Neural progenitor cell (in vitro differentiated cells): ENCODE measurements around the gene GIMD1. TPM values are rescaled to one million over a fixed set of nuclear protein-coding genes. Genes with fewer than 3 reads are reported as not detected.

Source experiments
- DNase-seq: peaks from one replicate; pipeline ENCODE4 v3.0.0-alpha.2; 2016; ENCODE audit warnings: low spot score
- H2AFZ ChIP-seq: fragments of 200-600 bp; sonication (generic); replicated peaks from 2 replicates; pipeline ENCODE4 v1.6.1; 2016; ENCODE audit warnings: antibody characterized with exemption
- H3F3A ChIP-seq: fragments of 200-600 bp; sonication (generic); 2 replicates; pipeline ENCODE4 v1.6.1; 2016; ENCODE audit warnings: antibody characterized with exemption, low read depth
- H3K27ac ChIP-seq: fragments of 200-600 bp; sonication (generic); 2 replicates; pipeline ENCODE4 v1.5.1; 2016; ENCODE audit warnings: mild to moderate bottlenecking
- H3K27me3 ChIP-seq: fragments of 200-600 bp; sonication (generic); 2 replicates; pipeline ENCODE4 v1.6.1; 2016; ENCODE audit warnings: mild to moderate bottlenecking, moderate library complexity
- H3K36me3 ChIP-seq: fragments of 200-600 bp; sonication (generic); 2 replicates; pipeline ENCODE4 v1.5.1; 2016
- H3K4me1 ChIP-seq: fragments of 200-600 bp; sonication (generic); 2 replicates; pipeline ENCODE4 v1.6.1; 2016; ENCODE audit warnings: mixed run types
- H3K4me2 ChIP-seq: fragments of 200-600 bp; sonication (generic); 2 replicates; pipeline ENCODE4 v1.6.1; 2016
- H3K4me3 ChIP-seq: fragments of 200-600 bp; sonication (generic); 2 replicates; pipeline ENCODE4 v1.5.1; 2016
- H3K79me2 ChIP-seq: fragments of 200-600 bp; sonication (generic); 2 replicates; pipeline ENCODE4 v1.6.1; 2016; ENCODE audit warnings: low read depth
- H3K9ac ChIP-seq: fragments of 200-600 bp; sonication (generic); 2 replicates; pipeline ENCODE4 v1.6.1; 2016
- H3K9me3 ChIP-seq: fragments of 200-600 bp; sonication (generic); 2 replicates; pipeline ENCODE4 v1.5.1; 2016; ENCODE audit warnings: low read depth
- H4K20me1 ChIP-seq: fragments of 200-600 bp; sonication (generic); 2 replicates; pipeline ENCODE4 v1.6.1; 2016; ENCODE audit warnings: low read depth
- H3K27ac Mint-ChIP-seq: 3 replicates; pipeline ENCODE4 v1.8.0; 2021; ENCODE audit warnings: mixed read lengths
- H3K27me3 Mint-ChIP-seq: 2 replicates; pipeline ENCODE4 v1.8.0; 2022; ENCODE audit warnings: low read depth, mild to moderate bottlenecking, inconsistent platforms, moderate library complexity, mixed read lengths; ENCODE audit not compliant: insufficient read depth
- H3K36me3 Mint-ChIP-seq: 3 replicates; pipeline ENCODE4 v1.8.0; 2021; ENCODE audit warnings: mixed read lengths
- H3K4me1 Mint-ChIP-seq: 3 replicates; pipeline ENCODE4 v1.8.0; 2021; ENCODE audit warnings: mixed read lengths
- H3K4me3 Mint-ChIP-seq: 3 replicates; pipeline ENCODE4 v1.8.0; 2021; ENCODE audit warnings: mild to moderate bottlenecking, moderate library complexity, mixed read lengths
- H3K9me3 Mint-ChIP-seq: 3 replicates; pipeline ENCODE4 v1.8.0; 2020; ENCODE audit warnings: mixed read lengths
- CTCF ChIP-seq: fragments of 200-600 bp; sonication (generic); IDR thresholded peaks from 2 replicates; pipeline ENCODE4 v1.5.1; 2017; ENCODE audit warnings: antibody characterized with exemption, mild to moderate bottlenecking
- EZH2 ChIP-seq: fragments of 200-600 bp; sonication (generic); IDR thresholded peaks from 2 replicates; pipeline ENCODE4 v1.6.1; 2017; ENCODE audit warnings: antibody characterized with exemption, mild to moderate bottlenecking, moderate library complexity
- EZH2phosphoT487 ChIP-seq: fragments of 200-600 bp; sonication (generic); IDR thresholded peaks from 2 replicates; pipeline ENCODE4 v1.6.1; 2017; ENCODE audit warnings: antibody characterized with exemption
- total RNA-seq: library from RNA; depleted of rRNA; stranded (reverse); fragments of >200 nt; gene quantifications from 2 replicates; pipeline ENCODE4 v1.2.3, GENCODE V29; 2015; ENCODE audit warnings: low replicate concordance

The GIMD1 gene
- total RNA-seq, 1 donor from 2014 or later = not detected

- H3K4me3 ChIP-seq = no peak overlapping the region
These were observed 6.3 kb downstream of the GIMD1 start for GRCh38 chr4:106362086-106362825.

DNA sequence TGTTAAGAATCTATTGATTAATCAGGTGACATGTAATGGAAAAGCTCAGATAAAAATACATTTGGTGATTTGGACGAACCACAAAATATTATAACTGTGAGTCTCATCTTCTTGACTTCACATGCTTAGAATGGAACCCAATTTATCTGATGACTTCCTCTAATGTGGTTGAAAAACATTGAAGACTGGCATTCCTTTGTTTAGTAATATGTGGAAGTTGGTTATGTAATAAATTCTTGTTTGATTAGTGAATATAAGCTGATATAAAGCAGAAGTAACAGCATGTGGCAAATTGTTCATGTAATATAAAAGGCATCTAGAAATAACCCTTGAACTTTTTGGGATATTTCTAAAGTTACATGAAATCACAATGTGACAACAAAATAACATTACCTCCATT lies 9.7 kb downstream of the GIMD1 start:
- no peaks in the 10 kb centered on the region for H3K27me3 Mint-ChIP-seq
- H3K27me3 ChIP-seq = no peaks in the 10 kb centered on the region
- H3K4me2 ChIP-seq = no peak overlapping the region
- H2AFZ ChIP-seq = no peak overlapping the region
- no peak overlapping the region for H3K9ac ChIP-seq
- no peaks in the 10 kb centered on the region for H3K36me3 Mint-ChIP-seq
- no peaks in the 10 kb centered on the region for H3F3A ChIP-seq
- no peak overlapping the region for H3K4me3 ChIP-seq
- no peaks in the 10 kb centered on the region for H3K9me3 ChIP-seq
- H4K20me1 ChIP-seq = no peaks in the 10 kb centered on the region
- H3K9me3 Mint-ChIP-seq = no peaks in the 10 kb centered on the region
- H3K79me2 ChIP-seq = no peaks in the 10 kb centered on the region
- H3K27ac Mint-ChIP-seq = no peak overlapping the region
- no peaks in the 10 kb centered on the region for H3K36me3 ChIP-seq
- no peaks in the 10 kb centered on the region for H3K4me1 ChIP-seq
- H3K4me1 Mint-ChIP-seq = no peaks in the 10 kb centered on the region
- TF ChIP-seq EZH2 = no peak
- TF ChIP-seq EZH2phosphoT487 = no peak
- TF ChIP-seq CTCF = no peak
- no peak for DNase-seq
- no peak overlapping the region for H3K4me3 Mint-ChIP-seq
- H3K27ac ChIP-seq = no peak overlapping the region

More at GRCh38 chr4:106362086-106362825, 6.3 kb downstream of the GIMD1 start:
- Histone ChIP-seq H3K4me1 (no peaks in the 10 kb centered on the region), H3K27ac (no peak overlapping the region), H3K27me3 (no peaks in the 10 kb centered on the region), H3K4me2 (no peak overlapping the region), H3K79me2 (no peaks in the 10 kb centered on the region), H3F3A (no peaks in the 10 kb centered on the region), H4K20me1 (no peaks in the 10 kb centered on the region), H3K36me3 (no peaks in the 10 kb centered on the region), H2AFZ (peak overlapping the region; percentile 44), H3K9me3 (no peaks in the 10 kb centered on the region), H3K9ac (no peak overlapping the region)
- no peaks in the 10 kb centered on the region for H3K9me3 Mint-ChIP-seq
- H3K27ac Mint-ChIP-seq = no peak overlapping the region
- H3K27me3 Mint-ChIP-seq = no peaks in the 10 kb centered on the region
- no peaks in the 10 kb centered on the region for H3K4me1 Mint-ChIP-seq
- H3K36me3 Mint-ChIP-seq = no peaks in the 10 kb centered on the region
- TF ChIP-seq EZH2 (no peak), CTCF (no peak), EZH2phosphoT487 (no peak)
- no peak overlapping the region for H3K4me3 Mint-ChIP-seq
- DNase-seq = no peak

DNA sequence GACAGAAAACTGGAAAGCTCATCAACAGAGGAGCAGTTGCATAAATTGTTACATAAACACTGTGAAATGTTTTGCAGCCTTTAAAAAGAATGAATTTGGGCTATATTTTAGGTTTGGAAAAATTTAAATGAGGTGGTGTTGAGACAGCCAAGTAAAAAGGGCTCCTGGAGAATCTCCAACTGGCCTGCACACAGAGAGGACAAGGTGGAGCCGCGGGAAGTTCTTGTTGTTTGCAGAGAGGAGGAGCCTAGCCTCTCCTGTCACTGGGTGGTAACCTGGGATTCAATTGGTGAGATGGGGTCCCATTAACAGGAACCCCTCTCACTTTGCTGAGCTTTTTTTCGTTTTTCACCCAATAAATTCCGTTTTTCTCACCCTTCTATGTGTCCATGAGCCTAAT lies 13.4 kb downstream of the GIMD1 start:
- Histone ChIP-seq H3K9me3 (no peaks in the 10 kb centered on the region), H3K4me1 (no peaks in the 10 kb centered on the region), H3K9ac (no peak overlapping the region), H3K27me3 (no peaks in the 10 kb centered on the region), H3F3A (no peaks in the 10 kb centered on the region), H3K4me2 (no peak overlapping the region), H3K79me2 (no peaks in the 10 kb centered on the region), H4K20me1 (no peaks in the 10 kb centered on the region), H3K27ac (no peak overlapping the region), H3K4me3 (no peak overlapping the region), H2AFZ (no peak overlapping the region), H3K36me3 (no peaks in the 10 kb centered on the region)
- DNase-seq = no peak
- H3K36me3 Mint-ChIP-seq = no peaks in the 10 kb centered on the region
- TF ChIP-seq EZH2 (no peak), CTCF (no peak), EZH2phosphoT487 (no peak)
- H3K4me3 Mint-ChIP-seq = no peak overlapping the region
- no peaks in the 10 kb centered on the region for H3K4me1 Mint-ChIP-seq
- no peak overlapping the region for H3K27ac Mint-ChIP-seq
- H3K9me3 Mint-ChIP-seq = no peaks in the 10 kb centered on the region
- no peaks in the 10 kb centered on the region for H3K27me3 Mint-ChIP-seq
